Caco-2 (cell line): Measurements from ENCODE around the gene PMEPA1. TPM values are rescaled to one million over a fixed set of nuclear protein-coding genes. Genes with fewer than 3 reads are reported as not detected.
A peak's percentile ranks its signal among the peaks of the same experiment; 100 is the strongest.

Experiments
- BruUV-seq: library from RNA; stranded (reverse); fragments of 400-500 nt; replicated peaks from 2 replicates; lab custom pipeline; 2021; lab: Mats Ljungman, UMichigan
- CTCF ChIA-PET: fragments of 300-600 bp; sonication (Branson Sonifier 250); formaldehyde crosslinking; loops from one replicate; lab custom pipeline; 2022; ENCODE audit warnings: antibody characterized with exemption; lab: Charles Lee
- POLR2A ChIA-PET: fragments of 300-600 bp; sonication (Branson Sonifier 250); formaldehyde crosslinking; loops from one replicate; lab custom pipeline; 2022; ENCODE audit warnings: antibody characterized with exemption; lab: Charles Lee
- DNase-seq, 2 experiments: peaks; one replicate each; pipeline versions ENCODE4 v3.0.0 to v3.0.0-alpha.2; 2020 to 2022
- H3K27me3 ChIP-seq: replicated peaks from 2 replicates; pipeline ENCODE4 v1.6.0; 2011; ENCODE audit warnings: low read length; ENCODE audit not compliant: control insufficient read depth, insufficient read depth
- H3K36me3 ChIP-seq: 2 replicates; pipeline ENCODE4 v1.5.1; 2011; ENCODE audit warnings: low read length; ENCODE audit not compliant: control insufficient read depth, insufficient read depth
- H3K4me1 ChIP-seq: fragments of 250-450 bp; sonication (Bioruptor Pico); 2 replicates; pipeline ENCODE4 v1.5.1; 2020; ENCODE audit warnings: mild to moderate bottlenecking
- H3K4me3 ChIP-seq: 2 replicates; pipeline ENCODE4 v1.5.1; 2011; ENCODE audit warnings: low read depth, mild to moderate bottlenecking, control low read depth, low read length
- H3K9me3 ChIP-seq: fragments of 250-450 bp; sonication (Bioruptor Pico); 2 replicates; pipeline ENCODE4 v1.5.1; 2020; ENCODE audit warnings: mild to moderate bottlenecking, moderate library complexity
- H3K27ac Mint-ChIP-seq: one replicate; pipeline ENCODE4 v1.8.0; 2022; ENCODE audit warnings: mixed read lengths; ENCODE audit not compliant: unreplicated experiment
- H3K27me3 Mint-ChIP-seq: one replicate; pipeline ENCODE4 v1.8.0; 2022; ENCODE audit warnings: mixed read lengths; ENCODE audit not compliant: insufficient read depth, unreplicated experiment
- H3K36me3 Mint-ChIP-seq: one replicate; pipeline ENCODE4 v1.8.0; 2022; ENCODE audit warnings: mild to moderate bottlenecking, mixed read lengths; ENCODE audit not compliant: insufficient read depth, unreplicated experiment
- H3K4me1 Mint-ChIP-seq: one replicate; pipeline ENCODE4 v1.8.0; 2022; ENCODE audit warnings: low read depth, mixed read lengths; ENCODE audit not compliant: unreplicated experiment
- H3K4me3 Mint-ChIP-seq: one replicate; pipeline ENCODE4 v1.8.0; 2022; ENCODE audit warnings: mild to moderate bottlenecking, moderate library complexity, mixed read lengths; ENCODE audit not compliant: unreplicated experiment
- H3K9me3 Mint-ChIP-seq: one replicate; pipeline ENCODE4 v1.8.0; 2022; ENCODE audit warnings: mixed read lengths; ENCODE audit not compliant: unreplicated experiment
- CTCF ChIP-seq, 2 experiments: fragments of 200-600 bp in 1 of 2; IDR thresholded peaks; 1 replicate in 1 of 2; 2 replicates in 1 of 2; pipeline versions ENCODE4 v1.5.1 to v1.8.0; 2011 to 2022; ENCODE audit warnings: antibody characterized with exemption in 1 of 2, control low read depth in 1 of 2, inconsistent platforms in 1 of 2, low read depth in 1 of 2, low read length in 1 of 2, mild to moderate bottlenecking in 1 of 2, moderate library complexity in 1 of 2; ENCODE audit not compliant: insufficient read depth in 1 of 2, severe bottlenecking in 1 of 2, unreplicated experiment in 1 of 2
- intact Hi-C: fragments of 100-400 bp; cut with micrococcal nuclease; formaldehyde crosslinking; loops from one replicate; pipeline ENCODE4 v1.10.0; 2022; ENCODE audit not compliant: unreplicated experiment
- total RNA-seq: library from RNA; stranded (reverse); gene quantifications from 2 replicates; pipeline ENCODE4 v1.2.3, GENCODE V29; 2022

The PMEPA1 gene
- total RNA-seq, 1 experiment from 2014 or later: 3.3 TPM

- Mint-ChIP-seq H3K4me3 (no peak overlapping the region), H3K27ac (no peak overlapping the region), H3K36me3 (no peaks in the 10 kb centered on the region), H3K4me1 (no peaks in the 10 kb centered on the region), H3K27me3 (peaks cover 14% of the 10 kb centered on the region), H3K9me3 (peaks cover 32% of the 10 kb centered on the region)
- BruUV-seq: no TSS peak
- Histone ChIP-seq H3K27me3 (no peaks in the 10 kb centered on the region), H3K9me3 (peaks cover 28% of the 10 kb centered on the region), H3K4me1 (no peaks in the 10 kb centered on the region), H3K36me3 (no peaks in the 10 kb centered on the region), H3K4me3 (no peak overlapping the region)
- DNase-seq: peak in 1 of 2 experiments; percentile 37
- POLR2A ChIA-PET: no interaction called here
- CTCF ChIA-PET: interaction anchor here (0.6 kb wide), 1 partner anchor 9 kb away, joined by 4 read pairs; no protein-coding TSS in a partner anchor
- intact Hi-C loops: no loop called here
- TF ChIP-seq CTCF (IDR thresholded peaks at IDR 0.05; ENCODE audit: insufficient read depth in 1 of 2, low read depth in 1 of 2, low read length in 1 of 2, severe bottlenecking in 1 of 2, unreplicated experiment in 1 of 2): no peak
These were observed 62.5 kb downstream of the PMEPA1 start for GRCh38 chr20:57647006-57647932.

- Histone ChIP-seq H3K36me3 (no peaks in the 10 kb centered on the region), H3K27me3 (no peaks in the 10 kb centered on the region), H3K4me1 (no peaks in the 10 kb centered on the region), H3K4me3 (no peak overlapping the region), H3K9me3 (peaks cover 5% of the 10 kb centered on the region; the same call in 1 of the 2 replicates)
- BruUV-seq: no TSS peak
- CTCF ChIA-PET: interaction anchor here (0.9 to 1.5 kb wide), 2 partner anchors 14 to 16 kb away, joined by 3 to 6 read pairs; no protein-coding TSS in a partner anchor
- no peak for TF ChIP-seq CTCF (IDR thresholded peaks at IDR 0.05; ENCODE audit: insufficient read depth in 1 of 2, low read depth in 1 of 2, low read length in 1 of 2, severe bottlenecking in 1 of 2, unreplicated experiment in 1 of 2)
- Mint-ChIP-seq H3K4me3 (no peak overlapping the region), H3K4me1 (no peaks in the 10 kb centered on the region), H3K27ac (no peak overlapping the region), H3K9me3 (peaks cover 9% of the 10 kb centered on the region), H3K27me3 (peaks cover 50% of the 10 kb centered on the region), H3K36me3 (no peaks in the 10 kb centered on the region)
- intact Hi-C loops: no loop called here
- POLR2A ChIA-PET: no interaction called here
- DNase-seq: no peak
These were observed 70.9 kb downstream of the PMEPA1 start for GRCh38 chr20:57638895-57639236.

- Histone ChIP-seq H3K36me3 (no peaks in the 10 kb centered on the region), H3K27me3 (no peaks in the 10 kb centered on the region), H3K9me3 (peaks cover 5% of the 10 kb centered on the region; the same call in 1 of the 2 replicates), H3K4me3 (no peak overlapping the region), H3K4me1 (no peaks in the 10 kb centered on the region)
- BruUV-seq: no TSS peak
- Mint-ChIP-seq H3K27me3 (peaks cover 52% of the 10 kb centered on the region), H3K36me3 (no peaks in the 10 kb centered on the region), H3K9me3 (peaks cover 6% of the 10 kb centered on the region), H3K4me3 (no peak overlapping the region), H3K4me1 (no peaks in the 10 kb centered on the region), H3K27ac (no peak overlapping the region)
- no peak for TF ChIP-seq CTCF (IDR thresholded peaks at IDR 0.05; ENCODE audit: insufficient read depth in 1 of 2, low read depth in 1 of 2, low read length in 1 of 2, severe bottlenecking in 1 of 2, unreplicated experiment in 1 of 2)
- POLR2A ChIA-PET: no interaction called here
- peak in 1 of 2 experiments; percentile 36 for DNase-seq
- intact Hi-C loops: no loop called here
- CTCF ChIA-PET: interaction anchor here (0.7 to 1.5 kb wide), 4 partner anchors 10 to 15 kb away, joined by 3 to 6 read pairs (median 4); no protein-coding TSS in a partner anchor
These were observed 71.5 kb downstream of the PMEPA1 start for GRCh38 chr20:57638173-57638894.
